ENCODE measurements around the gene PLEKHG3. TPM values are rescaled to one million over a fixed set of nuclear protein-coding genes. Genes with fewer than 3 reads are reported as not detected.

The PLEKHG3 gene
- total RNA-seq, 1 donor from 2014 or later = 12.6 TPM

GRCh38 chr14:64702493-64703394 is 1.5 kb upstream of the PLEKHG3 start:
- H3K27me3 Mint-ChIP-seq (ENCODE audit: insufficient read depth, low read depth) = peaks cover 28% of the 10 kb centered on the region
- Histone ChIP-seq H3K4me2 (peak overlapping the region; percentile 93), H3K79me2 (ENCODE audit: low read depth) (peaks cover 36% of the 10 kb centered on the region), H3K36me3 (no peaks in the 10 kb centered on the region), H2AFZ (replicated peaks) (no peak overlapping the region), H3K27me3 (peaks cover 21% of the 10 kb centered on the region), H3K4me3 (peak overlapping the region; percentile 82), H3K4me1 (peaks cover 68% of the 10 kb centered on the region), H4K20me1 (ENCODE audit: low read depth) (peaks cover 22% of the 10 kb centered on the region), H3K9me3 (ENCODE audit: low read depth) (no peaks in the 10 kb centered on the region), H3K27ac (no peak overlapping the region), H3F3A (ENCODE audit: low read depth) (peaks cover 59% of the 10 kb centered on the region), H3K9ac (no peak overlapping the region)
- H3K27ac Mint-ChIP-seq = no peak overlapping the region
- peaks cover 62% of the 10 kb centered on the region for H3K4me1 Mint-ChIP-seq
- peak overlapping the region; percentile 77 for H3K4me3 Mint-ChIP-seq
- H3K9me3 Mint-ChIP-seq = no peaks in the 10 kb centered on the region
- TF ChIP-seq EZH2phosphoT487 (IDR thresholded peaks at IDR 0.05) (no peak), CTCF (IDR thresholded peaks at IDR 0.05) (no peak), EZH2 (IDR thresholded peaks at IDR 0.05) (no peak)
- no peaks in the 10 kb centered on the region for H3K36me3 Mint-ChIP-seq
- DNase-seq (ENCODE audit: low spot score) = peak; percentile 83

- Histone ChIP-seq H3K9me3 (ENCODE audit: low read depth) (no peaks in the 10 kb centered on the region), H3F3A (ENCODE audit: low read depth) (peaks cover 67% of the 10 kb centered on the region), H3K79me2 (ENCODE audit: low read depth) (peaks cover 44% of the 10 kb centered on the region), H3K4me2 (peak overlapping the region; percentile 93), H3K27ac (no peak overlapping the region), H3K4me1 (peaks cover 76% of the 10 kb centered on the region), H4K20me1 (ENCODE audit: low read depth) (peaks cover 31% of the 10 kb centered on the region), H3K36me3 (no peaks in the 10 kb centered on the region), H2AFZ (replicated peaks) (peak overlapping the region; percentile 87), H3K4me3 (peak overlapping the region; percentile 82), H3K27me3 (peaks cover 21% of the 10 kb centered on the region), H3K9ac (no peak overlapping the region)
- TF ChIP-seq CTCF (IDR thresholded peaks at IDR 0.05) (no peak), EZH2 (IDR thresholded peaks at IDR 0.05) (peak; percentile 58)
- Mint-ChIP-seq H3K27ac (no peak overlapping the region), H3K4me3 (peak overlapping the region; percentile 77), H3K36me3 (no peaks in the 10 kb centered on the region), H3K9me3 (no peaks in the 10 kb centered on the region), H3K4me1 (peaks cover 71% of the 10 kb centered on the region), H3K27me3 (ENCODE audit: insufficient read depth, low read depth) (peaks cover 30% of the 10 kb centered on the region)
- DNase-seq (ENCODE audit: low spot score) = peak; percentile 78
Measured at GRCh38 chr14:64703395-64704142, 655 bp upstream of the PLEKHG3 start.

- peak; percentile 47 for DNase-seq (ENCODE audit: low spot score)
- peak overlapping the region; percentile 93 for H3K4me2 ChIP-seq
- Mint-ChIP-seq H3K9me3 (no peaks in the 10 kb centered on the region), H3K27me3 (ENCODE audit: insufficient read depth, low read depth) (peaks cover 33% of the 10 kb centered on the region), H3K36me3 (peaks cover 2% of the 10 kb centered on the region), H3K27ac (no peak overlapping the region), H3K4me3 (peak overlapping the region; percentile 89), H3K4me1 (peaks cover 73% of the 10 kb centered on the region)
- peaks cover 21% of the 10 kb centered on the region for H3K27me3 ChIP-seq
- peaks cover 78% of the 10 kb centered on the region for H3F3A ChIP-seq (ENCODE audit: low read depth)
- H3K4me1 ChIP-seq = peaks cover 78% of the 10 kb centered on the region
- H3K4me3 ChIP-seq = peak overlapping the region; percentile 82
- peak overlapping the region; percentile 87 for H2AFZ ChIP-seq (replicated peaks)
- H4K20me1 ChIP-seq (ENCODE audit: low read depth) = peaks cover 43% of the 10 kb centered on the region
- no peak for TF ChIP-seq CTCF (IDR thresholded peaks at IDR 0.05)
- no peak for TF ChIP-seq EZH2phosphoT487 (IDR thresholded peaks at IDR 0.05)
- no peak for TF ChIP-seq EZH2 (IDR thresholded peaks at IDR 0.05)
- no peaks in the 10 kb centered on the region for H3K36me3 ChIP-seq
- no peaks in the 10 kb centered on the region for H3K9me3 ChIP-seq (ENCODE audit: low read depth)
- H3K27ac ChIP-seq = no peak overlapping the region
- H3K9ac ChIP-seq = peak overlapping the region; percentile 41
- peaks cover 57% of the 10 kb centered on the region for H3K79me2 ChIP-seq (ENCODE audit: low read depth)
Measured at GRCh38 chr14:64704743-64705380, 638 bp downstream of the PLEKHG3 start.

Data from neural progenitor cell (in vitro differentiated cells).